PC-3 (cell line): ENCODE results near the gene SYT14.

Experiments
- CTCF ChIP-seq: fragments of 300-600 bp; sonication (generic); conservative IDR thresholded peaks from 2 replicates; pipeline ENCODE4 v1.5.1; 2017; ENCODE audit warnings: antibody characterized with exemption, low read depth, mild to moderate bottlenecking, low read length
- EZH2 ChIP-seq: fragments of 300-600 bp; sonication (generic); IDR thresholded peaks from one replicate; pipeline ENCODE4 v1.6.1; 2017; ENCODE audit warnings: antibody characterized with exemption, mild to moderate bottlenecking, low read length; ENCODE audit not compliant: unreplicated experiment
- EZH2phosphoT487 ChIP-seq: fragments of 300-600 bp; sonication (generic); IDR thresholded peaks from 2 replicates; pipeline ENCODE4 v1.6.1; 2018; ENCODE audit warnings: mild to moderate bottlenecking, antibody characterized with exemption, low read length, borderline replicate concordance

DNA sequence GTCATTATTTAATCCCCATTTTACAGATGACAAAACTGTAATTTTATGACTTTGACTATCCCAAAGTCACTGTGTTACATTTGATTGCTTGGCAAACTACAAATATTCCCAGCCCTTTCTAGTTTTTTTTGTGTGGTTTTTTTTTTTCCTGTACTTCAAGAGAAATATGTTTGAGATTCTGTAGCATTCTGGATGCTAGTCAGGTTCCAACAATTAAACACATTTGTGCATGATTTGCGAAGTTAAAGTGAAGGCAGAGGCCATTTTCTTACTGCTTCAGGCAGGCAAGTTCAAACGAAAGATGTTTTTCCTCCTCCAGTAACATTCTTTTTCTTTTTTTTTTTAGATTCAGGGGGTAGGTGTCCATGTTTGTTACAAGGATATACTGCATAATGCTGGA, 186.7 kb downstream of the SYT14 start:
- TF ChIP-seq CTCF (no peak), EZH2 (no peak), EZH2phosphoT487 (no peak)
